CD4-positive, alpha-beta T cell treated with Interferon gamma for 1 hour (primary cell): ENCODE data around the gene PHLPP1.

Experiments used
- DNase-seq: peaks from one replicate; pipeline ENCODE4 v3.0.0-alpha.2; 2020

PHLPP1 gene

DNA sequence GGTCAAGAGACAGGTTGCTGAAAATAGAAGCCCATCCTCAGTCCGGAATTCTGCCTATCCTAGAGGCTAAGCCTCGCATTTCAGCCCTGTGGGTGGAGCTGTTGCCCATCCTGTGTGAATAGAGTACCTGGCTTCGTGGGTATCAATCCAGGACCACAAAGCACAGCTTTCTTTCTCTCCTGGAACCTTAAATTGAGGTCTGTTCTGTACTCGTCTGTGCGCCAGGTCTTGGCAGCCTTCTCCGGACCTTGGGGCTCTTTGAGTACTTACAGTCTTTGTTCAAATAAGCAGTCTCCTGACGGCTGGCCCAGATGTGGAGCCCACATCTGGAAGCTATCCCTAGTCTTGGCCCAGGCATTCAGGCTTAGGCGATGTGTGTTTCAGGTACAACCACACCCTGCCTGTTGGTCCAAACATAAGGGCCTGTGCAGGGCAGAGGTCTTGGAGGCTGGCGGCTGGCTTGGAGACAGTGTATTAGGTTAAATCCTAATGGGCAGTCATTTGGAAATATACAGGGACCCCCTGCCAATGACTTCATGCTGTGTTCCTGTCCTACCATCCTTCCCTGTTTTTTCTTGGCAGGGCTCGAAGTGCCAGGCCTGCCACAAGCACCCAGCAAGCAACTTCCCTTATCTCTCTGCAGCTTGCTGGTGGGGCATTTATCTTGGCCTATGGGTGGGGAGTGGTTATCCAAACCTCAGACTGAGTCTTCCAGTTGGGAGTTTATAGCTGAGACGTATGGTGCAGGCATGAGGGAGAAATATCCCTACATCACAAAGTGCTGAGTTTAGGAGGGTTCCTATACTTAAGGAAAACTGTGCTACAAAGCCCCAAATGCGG, 310.1 kb downstream of the PHLPP1 start:
- no peak for DNase-seq

DNA sequence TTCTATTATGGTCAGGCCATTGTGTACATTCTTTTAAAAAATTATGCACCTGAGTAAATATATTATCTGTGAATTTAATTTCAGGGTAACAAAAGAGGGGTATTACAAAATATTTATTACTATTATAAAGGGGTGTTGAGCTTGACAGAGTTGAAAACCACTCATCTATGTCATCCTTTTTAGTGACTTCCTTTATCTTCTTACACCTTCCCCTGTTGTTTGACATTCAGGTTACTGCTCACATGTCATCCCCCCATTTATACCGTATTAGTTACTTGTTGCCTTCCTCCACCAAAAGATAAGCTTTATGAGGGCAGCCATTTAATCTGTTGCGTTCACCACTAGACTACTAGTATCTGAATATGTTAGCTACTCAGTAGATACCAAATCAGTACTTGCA, 313.0 kb downstream of the PHLPP1 start:
- no peak for DNase-seq
